Progenitor cell of endocrine pancreas (in vitro differentiated cells): ENCODE results near the gene MUC15. TPM values are rescaled to one million over a fixed set of nuclear protein-coding genes. Genes with fewer than 3 reads are reported as not detected.

Experiments
- DNase-seq: peaks from one replicate; pipeline ENCODE4 v3.0.0; 2021; ENCODE audit warnings: low spot score; ENCODE audit not compliant: unreplicated experiment
- H3K27ac Mint-ChIP-seq: 2 replicates; pipeline ENCODE4 v1.8.0; 2021; ENCODE audit warnings: mild to moderate bottlenecking, moderate library complexity, mixed read lengths
- H3K27me3 Mint-ChIP-seq: 2 replicates; pipeline ENCODE4 v1.8.0; 2021; ENCODE audit warnings: mixed read lengths
- H3K36me3 Mint-ChIP-seq: 2 replicates; pipeline ENCODE4 v1.8.0; 2022; ENCODE audit warnings: mixed read lengths; ENCODE audit not compliant: insufficient read depth
- H3K4me1 Mint-ChIP-seq: 2 replicates; pipeline ENCODE4 v1.8.0; 2021; ENCODE audit warnings: low read depth, mixed read lengths
- H3K4me3 Mint-ChIP-seq: 2 replicates; pipeline ENCODE4 v1.8.0; 2021; ENCODE audit warnings: low read depth, mild to moderate bottlenecking, moderate library complexity, mixed read lengths
- H3K9me3 Mint-ChIP-seq: 2 replicates; pipeline ENCODE4 v1.8.0; 2021; ENCODE audit warnings: low read depth, mixed read lengths
- CTCF ChIP-seq: fragments of 200-600 bp; sonication (generic); IDR thresholded peaks from one replicate; pipeline ENCODE4 v1.5.0; 2021; ENCODE audit warnings: antibody characterized with exemption, mild to moderate bottlenecking; ENCODE audit not compliant: unreplicated experiment
- total RNA-seq: library from RNA; stranded (reverse); gene quantifications from 2 replicates; pipeline ENCODE4 v1.2.1, GENCODE V29; 2021

MUC15 gene
- total RNA-seq, 1 donor from 2014 or later = 0.31 TPM

DNA sequence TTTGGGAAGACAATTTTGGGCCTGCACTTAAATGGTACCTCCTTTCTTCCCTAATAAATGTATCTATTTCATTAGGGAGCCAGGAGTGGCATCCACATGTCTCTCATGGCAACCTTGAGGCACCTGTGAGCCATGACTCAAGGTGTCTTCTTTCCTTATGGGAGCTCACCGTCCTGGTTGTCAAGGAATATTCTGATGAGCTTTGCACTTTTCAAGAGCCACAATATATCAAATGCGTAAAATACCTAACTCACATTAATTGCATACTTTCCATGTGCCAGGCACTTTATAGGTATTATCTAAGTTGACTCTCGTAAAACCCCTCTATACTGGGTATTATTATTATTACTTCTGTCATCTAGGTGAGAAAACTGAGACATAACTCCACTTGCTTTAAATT, 32.5 kb downstream of the MUC15 start:
- no peaks in the 10 kb centered on the region for H3K27me3 Mint-ChIP-seq
- no peaks in the 10 kb centered on the region for H3K36me3 Mint-ChIP-seq
- DNase-seq = no peak
- no peaks in the 10 kb centered on the region for H3K9me3 Mint-ChIP-seq
- TF ChIP-seq CTCF = no peak
- H3K4me3 Mint-ChIP-seq = no peak overlapping the region
- no peaks in the 10 kb centered on the region for H3K4me1 Mint-ChIP-seq
- no peak overlapping the region for H3K27ac Mint-ChIP-seq

DNA sequence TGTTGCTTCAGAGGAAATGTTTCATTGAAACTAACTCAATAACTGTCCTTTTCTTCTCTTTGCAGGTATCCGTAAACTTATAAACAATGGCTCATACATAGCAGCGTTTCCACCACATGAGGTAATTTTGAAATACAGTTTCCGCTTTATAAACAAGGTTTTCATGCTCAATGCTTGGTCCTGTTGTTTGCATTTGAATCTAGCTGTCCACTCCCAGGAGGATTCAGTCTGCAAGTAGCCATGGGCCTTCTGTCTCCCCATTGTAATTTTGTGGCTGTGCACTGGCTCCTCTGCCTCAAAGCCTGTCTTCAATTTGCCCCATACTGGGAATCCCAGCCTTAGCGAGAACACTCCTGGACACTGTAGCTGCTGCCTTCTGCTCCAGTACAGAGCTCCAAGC, 34.7 kb downstream of the MUC15 start:
- Mint-ChIP-seq H3K9me3 (no peaks in the 10 kb centered on the region), H3K4me3 (no peak overlapping the region), H3K36me3 (no peaks in the 10 kb centered on the region), H3K4me1 (no peaks in the 10 kb centered on the region), H3K27me3 (no peaks in the 10 kb centered on the region), H3K27ac (no peak overlapping the region)
- no peak for DNase-seq
- no peak for TF ChIP-seq CTCF

DNA sequence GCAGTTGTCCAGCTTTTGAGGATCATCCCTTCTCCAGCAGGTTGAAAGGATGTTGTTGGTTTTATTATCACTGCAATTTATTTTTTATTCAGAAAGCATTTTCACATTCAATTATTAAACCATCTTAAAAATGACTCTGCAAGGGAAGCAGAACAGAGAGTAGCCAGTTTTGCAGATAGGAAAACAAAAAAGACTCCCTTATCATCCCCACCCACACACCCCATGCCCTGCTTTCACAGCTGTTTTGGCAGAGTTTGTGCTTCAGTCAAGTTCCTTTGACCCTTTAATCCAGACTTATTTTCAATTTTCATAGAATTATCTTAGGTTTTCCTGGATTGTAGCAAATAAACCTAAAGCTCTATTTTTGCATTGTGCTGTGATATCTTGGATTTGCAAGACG, 44.4 kb downstream of the MUC15 start:
- Mint-ChIP-seq H3K4me1 (no peaks in the 10 kb centered on the region), H3K4me3 (no peak overlapping the region), H3K27me3 (no peaks in the 10 kb centered on the region), H3K36me3 (no peaks in the 10 kb centered on the region), H3K27ac (no peak overlapping the region), H3K9me3 (peaks cover 3% of the 10 kb centered on the region)
- TF ChIP-seq CTCF = no peak
- no peak for DNase-seq

DNA sequence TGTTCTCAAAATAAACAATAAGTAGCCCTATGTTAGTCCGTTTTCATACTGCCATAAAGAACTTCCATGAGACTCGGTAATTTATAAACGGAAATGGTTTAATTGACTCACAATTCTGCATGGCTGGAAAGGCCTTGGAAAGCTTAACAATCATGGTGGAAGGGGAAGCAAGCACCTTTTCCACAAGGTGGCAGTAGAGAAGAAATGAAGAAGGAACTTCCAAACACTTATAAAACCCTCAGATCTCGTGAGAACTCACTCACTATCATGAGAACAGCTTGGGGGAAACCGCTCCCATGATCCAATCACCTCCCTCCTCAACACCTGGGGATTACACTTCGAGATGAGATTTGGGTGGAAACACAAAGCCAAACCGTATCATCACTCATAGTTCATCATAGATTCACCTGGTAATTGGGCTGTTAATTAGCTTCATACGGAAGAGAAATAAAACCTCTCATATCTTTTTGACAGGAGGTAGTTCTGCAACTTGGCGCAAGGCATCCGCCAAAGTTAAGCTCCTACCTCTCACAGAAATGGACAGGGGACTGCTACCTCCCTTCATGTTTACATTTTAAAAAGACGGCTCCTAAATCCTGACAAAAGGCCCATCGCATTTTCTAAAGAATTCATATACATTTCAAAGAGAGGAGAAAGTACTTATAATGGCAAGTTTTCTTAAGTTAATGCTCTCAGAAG, 49.0 kb downstream of the MUC15 start:
- Mint-ChIP-seq H3K4me1 (no peaks in the 10 kb centered on the region), H3K9me3 (peaks cover 3% of the 10 kb centered on the region), H3K27ac (no peak overlapping the region), H3K36me3 (no peaks in the 10 kb centered on the region), H3K27me3 (no peaks in the 10 kb centered on the region), H3K4me3 (no peak overlapping the region)
- peak; percentile 40 for TF ChIP-seq CTCF
- DNase-seq = no peak

DNA sequence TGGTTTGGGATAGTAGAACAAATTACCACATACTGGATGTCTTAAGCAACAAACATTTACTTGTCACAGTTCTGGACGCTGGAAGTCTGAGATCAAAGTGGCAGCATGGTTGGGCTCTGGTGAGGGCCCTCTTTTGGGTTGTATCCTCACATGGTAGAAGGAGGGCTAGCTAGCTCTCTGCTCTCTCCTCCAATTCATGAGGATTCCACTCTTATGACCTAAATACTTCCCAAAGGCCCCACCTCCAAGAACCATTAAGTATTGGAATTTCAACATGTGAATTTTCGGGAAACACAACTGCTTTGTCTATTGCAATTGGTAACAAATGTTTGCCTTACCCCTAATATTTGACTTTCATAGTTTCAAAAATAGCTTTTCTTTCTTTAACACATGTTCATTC, 52.6 kb downstream of the MUC15 start:
- Mint-ChIP-seq H3K9me3 (peaks cover 3% of the 10 kb centered on the region), H3K4me3 (no peak overlapping the region), H3K36me3 (no peaks in the 10 kb centered on the region), H3K27ac (no peak overlapping the region), H3K27me3 (no peaks in the 10 kb centered on the region), H3K4me1 (no peaks in the 10 kb centered on the region)
- DNase-seq = no peak
- no peak for TF ChIP-seq CTCF
